Measurements from ENCODE around the gene ITGA6. TPM values are rescaled to one million over a fixed set of nuclear protein-coding genes. Genes with fewer than 3 reads are reported as not detected.

Gene ITGA6
- total RNA-seq, 1 experiment from 2014 or later = 181 TPM

DNA sequence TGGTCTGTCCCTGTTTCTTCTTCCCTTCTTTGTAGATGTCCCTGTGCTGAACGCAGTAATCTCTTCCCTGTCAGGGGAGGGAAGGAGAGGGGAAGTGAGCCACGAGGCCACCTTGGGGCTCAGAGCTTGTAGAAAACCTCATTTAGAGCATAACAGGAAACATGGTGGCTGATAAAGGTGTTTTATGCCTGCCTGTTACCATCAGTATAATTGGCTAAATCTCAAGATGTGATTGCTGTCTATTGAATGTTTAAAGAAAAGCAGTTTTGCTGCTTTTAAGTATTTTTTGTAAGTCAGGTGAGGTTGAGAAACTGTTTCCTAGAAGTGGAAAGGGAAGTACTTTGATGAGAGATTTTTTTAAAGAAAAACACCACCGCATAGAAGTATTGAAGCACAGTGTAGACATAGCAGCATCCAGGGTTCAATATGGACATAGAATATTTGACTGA is 68.8 kb downstream of the ITGA6 start:
- Histone ChIP-seq H3K4me3 (ENCODE audit: low read length) (no peak overlapping the region), H3K9me2 (replicated peaks; ENCODE audit: low read length) (no peaks in the 10 kb centered on the region), H2AFZ (ENCODE audit: low read length) (no peak overlapping the region), H3K27me3 (ENCODE audit: low read length) (no peaks in the 10 kb centered on the region), H3K9ac (ENCODE audit: low read length) (no peak overlapping the region), H3K4me1 (ENCODE audit: insufficient read depth, low read length) (no peaks in the 10 kb centered on the region), H3K4me2 (ENCODE audit: low read length) (no peak overlapping the region), H3K27ac (ENCODE audit: low read length) (no peak overlapping the region), H3F3A (ENCODE audit: low read length, unreplicated experiment) (no peaks in the 10 kb centered on the region), H3K79me2 (ENCODE audit: low read length) (no peaks in the 10 kb centered on the region), H3K9me3 (ENCODE audit: low read length) (no peaks in the 10 kb centered on the region), H3K36me3 (ENCODE audit: low read depth, low read length) (peaks cover 75% of the 10 kb centered on the region), H4K20me1 (ENCODE audit: low read length) (no peaks in the 10 kb centered on the region)
- intact Hi-C loops (cut with micrococcal nuclease) = no loop called here
- ATAC-seq (no peak), DNase-seq (no peak)
- TF ChIP-seq EZH2phosphoT487 (IDR thresholded peaks at IDR 0.05; ENCODE audit: borderline replicate concordance, low read length) (no peak), CTCF (conservative IDR thresholded peaks at IDR 0.05; ENCODE audit: low read depth, low read length) (no peak), EZH2 (IDR thresholded peaks at IDR 0.05; ENCODE audit: low read length, unreplicated experiment) (no peak)
- CTCF ChIA-PET = no interaction called here
- POLR2A ChIA-PET (ENCODE audit: unreplicated experiment) = no interaction called here
- no TSS peak for BruUV-seq (replicated peaks)

DNA sequence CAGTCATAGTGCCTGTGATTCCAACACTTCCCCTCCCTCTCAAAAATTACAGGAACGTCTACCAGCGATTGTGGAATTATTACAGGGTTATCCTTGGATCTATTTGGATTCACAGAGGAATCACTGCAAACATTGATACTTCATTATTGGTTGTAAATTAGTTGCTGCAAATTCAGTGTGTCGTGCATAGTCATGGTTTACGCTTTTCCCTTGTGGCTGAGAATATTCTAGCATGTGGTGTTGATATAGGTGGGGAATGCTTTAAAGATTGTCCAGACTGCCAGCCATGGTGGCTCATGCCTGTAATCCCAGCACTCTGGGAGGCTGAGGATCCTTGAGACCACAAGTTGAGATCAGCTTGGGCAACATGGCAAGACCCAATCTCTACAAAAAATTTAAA is 79.8 kb downstream of the ITGA6 start:
- no TSS peak for BruUV-seq (replicated peaks)
- Histone ChIP-seq H3K27ac (ENCODE audit: low read length) (no peak overlapping the region), H2AFZ (ENCODE audit: low read length) (no peak overlapping the region), H3K79me2 (ENCODE audit: low read length) (no peaks in the 10 kb centered on the region), H3K9me2 (replicated peaks; ENCODE audit: low read length) (no peaks in the 10 kb centered on the region), H3K4me1 (ENCODE audit: insufficient read depth, low read length) (no peaks in the 10 kb centered on the region), H3K4me2 (ENCODE audit: low read length) (no peak overlapping the region), H3K4me3 (ENCODE audit: low read length) (no peak overlapping the region), H3F3A (ENCODE audit: low read length, unreplicated experiment) (no peaks in the 10 kb centered on the region), H4K20me1 (ENCODE audit: low read length) (no peaks in the 10 kb centered on the region), H3K9ac (ENCODE audit: low read length) (no peak overlapping the region), H3K36me3 (ENCODE audit: low read depth, low read length) (peaks cover 40% of the 10 kb centered on the region), H3K27me3 (ENCODE audit: low read length) (no peaks in the 10 kb centered on the region), H3K9me3 (ENCODE audit: low read length) (peaks cover 2% of the 10 kb centered on the region; the same call in 1 of the 2 replicates)
- no peak for TF ChIP-seq EZH2 (IDR thresholded peaks at IDR 0.05; ENCODE audit: low read length, unreplicated experiment)
- no peak for TF ChIP-seq CTCF (conservative IDR thresholded peaks at IDR 0.05; ENCODE audit: low read depth, low read length)
- TF ChIP-seq EZH2phosphoT487 (IDR thresholded peaks at IDR 0.05; ENCODE audit: borderline replicate concordance, low read length) = no peak
- POLR2A ChIA-PET (ENCODE audit: unreplicated experiment) = no interaction called here
- CTCF ChIA-PET = no interaction called here
- DNase-seq (no peak), ATAC-seq (no peak)
- intact Hi-C loops (cut with micrococcal nuclease) = loop anchor here (10.0 kb wide), 1 partner anchor 208 kb away; no protein-coding TSS in a partner anchor

GRCh38 chr2:172510088-172510487 is 82.7 kb downstream of the ITGA6 start:
- POLR2A ChIA-PET (ENCODE audit: unreplicated experiment) = interaction anchor here (0.6 kb wide), 1 partner anchor 45 kb away, joined by 5 read pairs; no protein-coding TSS in a partner anchor
- peaks cover 14% of the 10 kb centered on the region; the same call in 1 of the 2 replicates for H3K9me3 ChIP-seq (ENCODE audit: low read length)
- CTCF ChIA-PET = no interaction called here
- TF ChIP-seq EZH2 (IDR thresholded peaks at IDR 0.05; ENCODE audit: low read length, unreplicated experiment) = no peak
- TF ChIP-seq EZH2phosphoT487 (IDR thresholded peaks at IDR 0.05; ENCODE audit: borderline replicate concordance, low read length) = no peak
- TF ChIP-seq CTCF (conservative IDR thresholded peaks at IDR 0.05; ENCODE audit: low read depth, low read length) = no peak
- H3K79me2 ChIP-seq (ENCODE audit: low read length) = no peaks in the 10 kb centered on the region
- no peaks in the 10 kb centered on the region for H3K27me3 ChIP-seq (ENCODE audit: low read length)
- H3K4me3 ChIP-seq (ENCODE audit: low read length) = no peak overlapping the region
- no TSS peak for BruUV-seq (replicated peaks)
- H2AFZ ChIP-seq (ENCODE audit: low read length) = no peak overlapping the region
- no peaks in the 10 kb centered on the region for H3K4me1 ChIP-seq (ENCODE audit: insufficient read depth, low read length)
- H4K20me1 ChIP-seq (ENCODE audit: low read length) = no peaks in the 10 kb centered on the region
- H3K9me2 ChIP-seq (replicated peaks; ENCODE audit: low read length) = no peaks in the 10 kb centered on the region
- H3K4me2 ChIP-seq (ENCODE audit: low read length) = no peak overlapping the region
- intact Hi-C loops (cut with micrococcal nuclease) = loop anchor here (5.0 kb wide), 1 partner anchor 37 kb away; no protein-coding TSS in a partner anchor
- H3K36me3 ChIP-seq (ENCODE audit: low read depth, low read length) = peaks cover 26% of the 10 kb centered on the region
- H3F3A ChIP-seq (ENCODE audit: low read length, unreplicated experiment) = no peaks in the 10 kb centered on the region
- no peak overlapping the region for H3K9ac ChIP-seq (ENCODE audit: low read length)
- no peak for DNase-seq
- no peak overlapping the region for H3K27ac ChIP-seq (ENCODE audit: low read length)
- ATAC-seq = no peak
